Fibroblast of lung (primary cell): ENCODE data around the gene NDUFAB1.
"Not testable (repeated sequence)": the region's sequence is repeated elsewhere in the genome, so short reads cannot be mapped to it uniquely, and the experiment has no call there.

ENCODE experiments used
- EZH2 ChIP-seq: IDR thresholded peaks from 2 replicates; pipeline ENCODE4 v1.5.1; 2012; ENCODE audit warnings: low read length, control low read depth, mild to moderate bottlenecking; ENCODE audit errors: missing control alignments
- TF ChIP-seq, protein P1 (sequence below), 2 donors: IDR thresholded peaks in 1 of 2; conservative IDR thresholded peaks in 1 of 2; 1 replicate in 1 of 2; 2 replicates in 1 of 2; pipeline ENCODE4 v1.5.1; 2011 to 2012; ENCODE audit warnings: low read length in 2 of 2, control low read depth in 1 of 2, inconsistent platforms in 1 of 2, low read depth in 1 of 2, mild to moderate bottlenecking in 1 of 2

DNA sequence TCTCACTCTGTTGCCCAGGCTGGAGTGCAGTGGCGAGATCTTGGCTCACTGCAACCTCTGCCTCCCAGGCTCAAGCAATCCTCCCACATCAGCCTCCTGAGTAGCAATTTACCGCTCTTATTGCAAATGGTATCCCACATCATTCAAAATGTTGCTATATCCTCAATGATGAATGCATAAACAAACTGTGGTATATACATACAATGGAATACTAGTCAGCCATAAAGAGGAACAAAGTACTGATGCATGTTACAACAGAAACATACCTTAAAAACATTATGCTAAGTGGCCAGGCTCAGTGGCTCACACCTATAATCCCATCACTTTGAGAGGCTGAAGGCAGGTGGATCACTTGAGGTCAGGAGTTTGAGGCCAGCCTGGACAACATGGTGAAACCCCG is 35.8 kb upstream of the NDUFAB1 start:
- TF ChIP-seq, protein P1, sequence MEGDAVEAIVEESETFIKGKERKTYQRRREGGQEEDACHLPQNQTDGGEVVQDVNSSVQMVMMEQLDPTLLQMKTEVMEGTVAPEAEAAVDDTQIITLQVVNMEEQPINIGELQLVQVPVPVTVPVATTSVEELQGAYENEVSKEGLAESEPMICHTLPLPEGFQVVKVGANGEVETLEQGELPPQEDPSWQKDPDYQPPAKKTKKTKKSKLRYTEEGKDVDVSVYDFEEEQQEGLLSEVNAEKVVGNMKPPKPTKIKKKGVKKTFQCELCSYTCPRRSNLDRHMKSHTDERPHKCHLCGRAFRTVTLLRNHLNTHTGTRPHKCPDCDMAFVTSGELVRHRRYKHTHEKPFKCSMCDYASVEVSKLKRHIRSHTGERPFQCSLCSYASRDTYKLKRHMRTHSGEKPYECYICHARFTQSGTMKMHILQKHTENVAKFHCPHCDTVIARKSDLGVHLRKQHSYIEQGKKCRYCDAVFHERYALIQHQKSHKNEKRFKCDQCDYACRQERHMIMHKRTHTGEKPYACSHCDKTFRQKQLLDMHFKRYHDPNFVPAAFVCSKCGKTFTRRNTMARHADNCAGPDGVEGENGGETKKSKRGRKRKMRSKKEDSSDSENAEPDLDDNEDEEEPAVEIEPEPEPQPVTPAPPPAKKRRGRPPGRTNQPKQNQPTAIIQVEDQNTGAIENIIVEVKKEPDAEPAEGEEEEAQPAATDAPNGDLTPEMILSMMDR (conservative IDR thresholded peaks at IDR 0.05 in 1 of 2, IDR thresholded peaks at IDR 0.05 in 1 of 2; ENCODE audit: low read depth in 1 of 2, low read length in 2 of 2) = not testable (repeated sequence)
- not testable (repeated sequence) for TF ChIP-seq EZH2
